IPS-18a (cell line): ENCODE results near the gene ESPN.

Source experiments
- H3K27ac ChIP-seq: one replicate; pipeline ENCODE4 v1.5.1; 2013; ENCODE audit warnings: low read length
- H3K27me3 ChIP-seq: one replicate; pipeline ENCODE4 v1.6.1; 2013; ENCODE audit warnings: mild to moderate bottlenecking, low read length; ENCODE audit not compliant: control insufficient read depth, insufficient read depth
- H3K36me3 ChIP-seq: one replicate; pipeline ENCODE4 v1.6.1; 2013; ENCODE audit warnings: low read depth, low read length; ENCODE audit not compliant: control insufficient read depth
- H3K4me1 ChIP-seq: one replicate; pipeline ENCODE4 v1.6.1; 2013; ENCODE audit warnings: low read depth, low read length; ENCODE audit not compliant: control insufficient read depth
- H3K4me3 ChIP-seq: one replicate; pipeline ENCODE4 v1.5.1; 2013; ENCODE audit warnings: low read length
- H3K9ac ChIP-seq: one replicate; pipeline ENCODE4 v1.6.1; 2013; ENCODE audit warnings: mild to moderate bottlenecking, low read length, moderate library complexity
- H3K9me3 ChIP-seq: one replicate; pipeline ENCODE4 v1.6.1; 2013; ENCODE audit warnings: low read depth, low read length; ENCODE audit not compliant: control insufficient read depth

ESPN gene

DNA sequence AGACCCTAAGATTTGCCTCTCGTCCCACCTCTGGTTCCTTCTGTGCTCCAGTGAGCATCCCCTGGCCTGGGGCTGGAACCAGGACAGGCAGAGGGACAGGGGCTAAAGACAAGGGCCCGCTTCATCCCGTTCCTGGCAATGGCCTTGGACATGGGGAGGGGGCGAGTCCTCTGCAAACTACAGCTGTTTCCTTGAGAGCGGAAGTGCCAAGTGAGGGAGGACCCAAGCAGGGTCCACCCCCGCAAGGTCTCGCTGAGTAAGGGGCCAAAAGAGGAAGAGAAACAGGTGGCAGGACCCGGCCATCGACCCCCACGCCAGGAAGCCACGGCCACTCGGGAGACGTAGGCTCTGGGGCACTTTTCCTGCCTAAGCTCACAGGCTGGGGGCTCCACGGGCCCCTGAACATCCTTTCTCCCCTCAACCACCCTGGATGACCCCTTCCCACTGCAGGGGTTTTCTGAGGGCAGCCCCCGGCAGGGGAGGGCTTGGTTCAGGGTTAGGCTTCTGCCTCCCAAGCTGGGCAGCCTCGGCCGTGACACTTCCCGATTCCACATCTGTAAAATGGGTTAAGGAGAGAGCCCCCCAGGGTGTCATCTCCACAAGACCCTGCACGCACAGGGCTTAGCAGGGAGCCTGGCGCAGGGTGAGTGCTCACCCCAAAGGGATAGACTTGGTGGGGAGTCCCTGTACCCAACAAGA is 84.8 kb downstream of the ESPN start:
- Histone ChIP-seq H3K4me3 (no peak overlapping the region), H3K4me1 (no peaks in the 10 kb centered on the region), H3K9me3 (no peaks in the 10 kb centered on the region), H3K9ac (no peak overlapping the region), H3K27me3 (no peaks in the 10 kb centered on the region), H3K27ac (no peak overlapping the region), H3K36me3 (no peaks in the 10 kb centered on the region)

DNA sequence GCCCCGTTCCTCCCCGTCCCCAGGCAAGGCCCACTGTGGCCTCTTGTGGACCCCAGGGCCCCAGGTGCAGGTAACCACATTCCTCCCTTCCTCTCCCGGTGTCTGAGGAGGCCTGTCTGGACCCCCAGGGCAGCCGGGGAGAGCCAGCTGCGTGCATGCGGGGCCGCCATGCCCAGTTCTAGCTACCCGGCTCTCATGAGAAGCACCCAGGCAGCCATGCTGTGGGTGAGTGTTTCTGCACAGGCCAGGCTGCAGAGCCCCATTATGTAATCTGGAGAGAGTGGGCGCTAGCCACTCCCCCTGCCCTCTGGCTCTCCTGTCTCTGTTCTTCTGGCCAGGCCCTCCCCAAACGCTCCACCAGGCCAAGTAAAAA is 85.3 kb downstream of the ESPN start:
- Histone ChIP-seq H3K4me1 (no peaks in the 10 kb centered on the region), H3K27ac (no peak overlapping the region), H3K4me3 (no peak overlapping the region), H3K27me3 (no peaks in the 10 kb centered on the region), H3K9ac (no peak overlapping the region), H3K36me3 (no peaks in the 10 kb centered on the region), H3K9me3 (no peaks in the 10 kb centered on the region)

DNA sequence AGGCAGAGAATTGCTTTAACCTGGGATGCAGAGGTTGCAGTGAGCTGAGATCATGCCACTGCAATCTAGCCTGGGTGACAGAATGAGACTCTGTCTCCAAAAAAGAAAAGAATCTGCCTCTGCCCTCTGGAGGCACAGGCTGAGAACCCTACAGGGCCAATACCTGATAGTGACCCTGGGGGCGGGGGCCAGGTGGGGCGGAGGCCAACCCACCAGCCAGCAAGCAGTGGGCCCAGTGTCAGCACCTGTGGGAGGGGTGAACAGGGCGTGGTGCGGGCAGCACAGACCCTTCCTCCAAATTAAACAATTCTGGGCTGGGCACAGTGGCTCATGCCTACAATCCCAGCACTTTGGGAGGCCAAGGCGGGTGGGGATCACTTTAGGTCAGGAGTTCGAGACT is 85.9 kb downstream of the ESPN start:
- no peaks in the 10 kb centered on the region for H3K9me3 ChIP-seq
- no peaks in the 10 kb centered on the region for H3K36me3 ChIP-seq
- no peak overlapping the region for H3K27ac ChIP-seq
- H3K4me1 ChIP-seq: no peaks in the 10 kb centered on the region
- no peaks in the 10 kb centered on the region for H3K27me3 ChIP-seq
- no peak overlapping the region for H3K4me3 ChIP-seq
- H3K9ac ChIP-seq: no peak overlapping the region
